Ecto neural progenitor cell (in vitro differentiated cells): ENCODE measurements around the gene SMIM35.
A peak's percentile ranks its signal among the peaks of the same experiment; 100 is the strongest.

Experiments used
- DNase-seq: peaks from one replicate; pipeline ENCODE4 v3.0.0-alpha.2; 2018; ENCODE audit warnings: low spot score

Gene SMIM35

DNA sequence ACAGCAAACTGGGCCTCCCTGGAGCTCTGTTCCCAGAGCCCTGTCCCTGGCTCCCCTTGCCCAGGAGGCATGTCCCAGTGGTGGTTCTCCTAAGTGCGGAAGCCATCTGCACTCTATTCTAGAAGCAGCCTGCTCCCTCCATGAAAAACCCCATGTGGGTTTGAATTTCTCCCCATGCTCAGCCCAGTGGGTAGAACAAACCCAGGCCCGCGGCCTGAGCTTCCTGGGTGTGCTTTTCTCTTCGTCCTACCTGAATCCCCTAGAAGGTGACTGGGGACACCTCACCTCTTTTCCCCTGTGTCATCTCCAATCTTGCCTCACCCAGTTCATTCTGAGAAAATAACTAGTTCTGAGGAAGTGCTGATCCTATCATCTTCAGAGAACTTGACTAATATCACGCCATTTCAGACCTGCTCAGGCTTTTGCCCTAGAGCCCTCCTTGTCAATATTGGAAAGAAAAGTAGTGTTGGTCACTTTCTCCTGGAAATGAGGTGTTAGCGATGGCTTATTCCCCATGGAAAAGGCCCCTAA lies 84.7 kb downstream of the SMIM35 start:
- no peak for DNase-seq

DNA sequence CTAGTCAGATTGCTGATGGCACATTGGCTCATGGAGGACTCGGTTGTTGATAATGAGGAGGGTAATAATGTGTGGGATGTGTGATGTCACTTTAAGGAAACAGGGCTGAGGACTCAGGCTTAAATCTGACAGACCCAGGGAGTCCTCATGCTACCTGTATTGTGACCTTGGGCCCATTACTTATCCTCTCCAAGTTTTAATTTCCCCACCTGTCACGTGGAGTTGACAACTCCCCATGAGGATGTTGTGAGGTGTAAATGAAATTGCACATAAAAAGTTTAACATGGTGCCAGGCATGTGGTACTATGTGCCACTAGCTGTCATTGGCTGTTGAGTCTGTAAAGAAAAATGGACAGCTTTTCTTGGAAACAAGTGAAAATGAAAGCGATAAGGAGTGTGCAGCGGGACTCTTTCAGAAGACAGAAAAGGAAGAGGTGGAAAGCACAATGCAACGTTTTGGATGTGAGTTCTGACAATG lies 85.2 kb downstream of the SMIM35 start:
- DNase-seq: no peak

DNA sequence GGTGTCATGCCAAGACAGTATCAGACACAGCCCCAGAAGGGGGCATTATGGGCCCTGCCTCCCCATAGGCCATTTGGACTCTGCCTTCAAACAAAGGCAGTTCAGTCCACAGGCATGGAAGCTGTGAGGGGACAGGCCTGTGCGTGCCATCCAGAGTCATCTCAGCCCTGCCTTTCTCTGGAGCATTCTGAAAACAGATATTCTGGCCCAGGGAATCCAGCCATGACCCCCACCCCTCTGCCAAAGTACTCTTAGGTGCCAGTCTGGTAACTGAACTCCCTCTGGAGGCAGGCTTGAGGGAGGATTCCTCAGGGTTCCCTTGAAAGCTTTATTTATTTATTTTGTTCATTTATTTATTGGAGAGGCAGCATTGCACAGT lies 85.9 kb downstream of the SMIM35 start:
- no peak for DNase-seq

DNA sequence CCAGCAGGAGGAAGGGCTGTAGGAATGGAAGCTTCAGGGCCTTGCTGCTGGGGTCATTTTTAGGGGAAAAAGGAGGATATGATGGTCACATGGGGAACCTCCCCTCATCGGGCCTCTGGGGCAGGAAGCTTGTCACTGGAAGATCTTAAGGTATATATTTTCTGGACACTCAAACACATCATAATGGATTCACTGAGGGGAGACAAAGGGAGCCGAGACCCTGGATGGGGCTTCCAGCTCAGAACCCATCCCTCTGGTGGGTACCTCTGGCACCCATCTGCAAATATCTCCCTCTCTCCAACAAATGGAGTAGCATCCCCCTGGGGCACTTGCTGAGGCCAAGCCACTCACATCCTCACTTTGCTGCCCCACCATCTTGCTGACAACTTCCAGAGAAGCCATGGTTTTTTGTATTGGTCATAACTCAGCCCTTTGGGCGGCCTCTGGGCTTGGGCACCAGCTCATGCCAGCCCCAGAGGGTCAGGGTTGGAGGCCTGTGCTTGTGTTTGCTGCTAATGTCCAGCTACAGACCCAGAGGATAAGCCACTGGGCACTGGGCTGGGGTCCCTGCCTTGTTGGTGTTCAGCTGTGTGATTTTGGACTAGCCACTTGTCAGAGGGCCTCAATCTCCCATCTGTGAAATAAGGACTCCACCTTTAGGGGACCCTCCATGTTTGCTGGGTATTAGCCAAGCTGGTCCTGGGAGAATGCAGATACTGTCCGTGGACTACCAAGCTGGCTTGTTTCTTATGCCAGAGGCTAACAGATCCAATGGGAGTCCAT lies 86.5 kb downstream of the SMIM35 start:
- no peak for DNase-seq

DNA sequence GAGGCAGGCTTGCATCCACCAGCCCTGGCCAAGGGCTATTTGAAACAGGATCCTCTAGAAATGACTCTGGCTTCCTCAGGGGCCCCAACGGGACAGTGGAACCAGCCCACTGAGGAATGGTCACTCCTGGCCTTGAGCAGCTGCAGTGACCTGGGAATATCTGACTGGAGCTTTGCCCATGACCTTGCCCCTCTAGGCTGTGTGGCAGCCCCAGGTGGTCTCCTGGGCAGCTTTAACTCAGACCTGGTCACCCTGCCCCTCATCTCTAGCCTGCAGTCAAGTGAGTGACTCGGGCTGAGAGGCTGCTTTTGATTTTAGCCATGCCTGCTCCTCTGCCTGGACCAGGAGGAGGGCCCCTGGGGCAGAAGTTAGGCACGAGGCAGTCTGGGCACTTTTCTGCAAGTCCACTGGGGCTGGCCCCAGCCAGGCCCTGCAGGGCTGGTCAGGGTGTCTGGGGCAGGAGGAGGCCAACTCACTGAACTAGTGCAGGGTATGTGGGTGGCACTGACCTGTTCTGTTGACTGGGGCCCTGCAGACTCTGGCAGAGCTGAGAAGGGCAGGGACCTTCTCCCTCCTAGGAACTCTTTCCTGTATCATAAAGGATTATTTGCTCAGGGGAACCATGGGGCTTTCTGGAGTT lies 87.3 kb downstream of the SMIM35 start:
- DNase-seq: no peak

DNA sequence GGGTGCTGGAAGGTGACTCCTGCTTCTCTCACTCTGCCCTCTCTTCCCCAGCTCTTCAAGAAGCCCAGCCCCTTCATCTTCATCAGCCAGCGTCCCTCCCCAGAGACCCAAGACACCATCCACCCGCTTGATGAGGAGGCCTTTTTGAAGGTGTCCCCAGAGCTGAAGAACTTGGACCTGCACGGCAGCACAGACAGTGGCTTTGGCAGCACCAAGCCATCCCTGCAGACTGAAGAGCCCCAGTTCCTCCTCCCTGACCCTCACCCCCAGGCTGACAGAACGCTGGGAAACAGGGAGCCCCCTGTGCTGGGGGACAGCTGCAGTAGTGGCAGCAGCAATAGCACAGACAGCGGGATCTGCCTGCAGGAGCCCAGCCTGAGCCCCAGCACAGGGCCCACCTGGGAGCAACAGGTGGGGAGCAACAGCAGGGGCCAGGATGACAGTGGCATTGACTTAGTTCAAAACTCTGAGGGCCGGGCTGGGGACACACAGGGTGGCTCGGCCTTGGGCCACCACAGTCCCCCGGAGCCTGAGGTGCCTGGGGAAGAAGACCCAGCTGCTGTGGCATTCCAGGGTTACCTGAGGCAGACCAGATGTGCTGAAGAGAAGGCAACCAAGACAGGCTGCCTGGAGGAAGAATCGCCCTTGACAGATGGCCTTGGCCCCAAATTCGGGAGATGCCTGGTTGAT lies 88.0 kb downstream of the SMIM35 start:
- no peak for DNase-seq

DNA sequence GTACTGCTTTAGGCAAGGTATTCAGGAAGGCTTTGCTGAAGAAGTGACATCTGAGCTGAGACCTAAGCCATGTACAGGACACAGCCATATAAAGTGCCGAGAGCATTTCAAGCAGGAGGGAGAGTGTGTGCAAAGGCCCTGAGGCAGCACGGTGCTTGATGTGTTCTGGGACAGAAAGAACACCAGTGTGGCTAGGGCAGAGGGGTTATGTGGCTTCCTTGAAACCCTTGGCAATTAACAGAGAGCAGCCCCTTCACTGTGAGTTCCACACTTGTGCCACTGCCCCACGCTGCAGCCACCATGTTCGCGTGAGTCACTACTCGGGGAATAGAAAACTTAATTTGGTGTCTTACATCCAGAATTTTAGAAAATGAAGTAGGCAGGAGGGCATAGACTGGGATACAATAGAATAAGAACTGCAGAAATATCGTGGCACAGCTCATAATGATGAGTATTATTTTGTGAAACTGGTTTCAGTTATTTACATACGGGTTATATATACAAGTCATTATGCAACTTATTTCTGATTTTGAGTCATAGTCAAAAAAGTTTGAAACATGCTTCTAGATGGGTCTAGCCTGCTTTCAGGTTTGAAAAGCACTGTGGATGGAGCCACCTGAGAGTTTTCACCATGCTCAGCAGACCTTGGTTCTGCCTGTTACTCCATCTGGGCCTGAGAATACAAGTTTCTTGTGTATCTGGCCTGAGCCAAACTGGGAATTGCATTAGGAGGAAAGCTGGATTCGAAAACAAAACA lies 88.8 kb downstream of the SMIM35 start:
- no peak for DNase-seq

DNA sequence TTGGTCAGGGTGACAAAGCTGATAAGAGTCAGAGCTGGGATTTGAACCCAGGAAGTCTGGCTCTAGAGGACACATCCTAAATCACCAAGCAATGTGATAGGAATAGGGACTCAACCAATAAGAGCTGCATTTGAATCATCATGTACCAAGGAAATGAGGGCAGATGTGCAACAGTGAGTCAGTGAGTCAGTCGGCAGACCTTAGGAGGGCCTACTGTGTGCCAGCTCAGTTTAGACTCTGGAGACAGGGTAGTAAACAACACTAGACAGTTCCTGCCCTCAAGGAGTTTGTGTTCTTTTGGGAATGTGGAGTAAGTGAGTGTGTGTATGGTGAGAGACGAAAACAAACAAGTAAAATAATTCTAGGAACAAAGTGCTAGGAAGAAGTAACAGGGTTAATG lies 89.4 kb downstream of the SMIM35 start:
- DNase-seq: no peak

DNA sequence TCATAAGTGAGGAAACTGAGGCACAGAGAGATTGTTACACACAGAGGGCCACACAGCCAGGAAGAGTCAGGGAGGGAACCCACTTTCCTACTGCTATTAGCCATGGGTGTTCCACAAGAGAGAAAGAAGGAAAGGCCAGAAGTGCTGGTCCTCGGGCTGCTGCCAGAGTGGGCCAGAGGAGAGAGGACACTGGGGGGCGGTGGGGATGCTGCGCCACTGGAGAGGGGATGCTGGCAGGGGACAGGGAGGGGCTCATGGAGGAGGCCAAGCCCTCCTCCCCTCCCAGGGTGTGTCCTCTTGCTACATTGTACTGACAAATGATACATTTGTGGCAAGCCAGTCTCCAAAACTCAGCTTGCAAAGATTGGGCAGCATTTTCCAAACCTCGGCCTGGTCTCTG lies 90.7 kb downstream of the SMIM35 start:
- DNase-seq: no peak

DNA sequence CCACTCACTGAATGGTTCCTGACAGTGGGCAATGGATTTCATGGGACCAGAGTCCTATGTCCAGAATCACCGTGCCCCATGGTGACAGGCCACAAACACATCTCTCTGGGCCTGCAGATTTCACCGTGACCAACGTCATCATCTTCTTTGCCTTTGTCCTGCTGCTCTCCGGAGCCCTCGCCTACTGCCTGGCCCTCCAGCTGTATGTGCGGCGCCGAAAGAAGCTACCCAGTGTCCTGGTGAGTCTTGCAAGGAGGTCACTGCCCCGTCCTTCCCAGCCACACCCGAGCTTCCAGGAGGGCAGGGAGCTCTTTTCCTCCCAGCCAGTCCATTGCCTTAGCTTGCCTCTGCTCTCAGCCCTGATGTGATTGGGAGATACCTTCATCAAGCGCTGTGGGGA lies 91.3 kb downstream of the SMIM35 start:
- no peak for DNase-seq

DNA sequence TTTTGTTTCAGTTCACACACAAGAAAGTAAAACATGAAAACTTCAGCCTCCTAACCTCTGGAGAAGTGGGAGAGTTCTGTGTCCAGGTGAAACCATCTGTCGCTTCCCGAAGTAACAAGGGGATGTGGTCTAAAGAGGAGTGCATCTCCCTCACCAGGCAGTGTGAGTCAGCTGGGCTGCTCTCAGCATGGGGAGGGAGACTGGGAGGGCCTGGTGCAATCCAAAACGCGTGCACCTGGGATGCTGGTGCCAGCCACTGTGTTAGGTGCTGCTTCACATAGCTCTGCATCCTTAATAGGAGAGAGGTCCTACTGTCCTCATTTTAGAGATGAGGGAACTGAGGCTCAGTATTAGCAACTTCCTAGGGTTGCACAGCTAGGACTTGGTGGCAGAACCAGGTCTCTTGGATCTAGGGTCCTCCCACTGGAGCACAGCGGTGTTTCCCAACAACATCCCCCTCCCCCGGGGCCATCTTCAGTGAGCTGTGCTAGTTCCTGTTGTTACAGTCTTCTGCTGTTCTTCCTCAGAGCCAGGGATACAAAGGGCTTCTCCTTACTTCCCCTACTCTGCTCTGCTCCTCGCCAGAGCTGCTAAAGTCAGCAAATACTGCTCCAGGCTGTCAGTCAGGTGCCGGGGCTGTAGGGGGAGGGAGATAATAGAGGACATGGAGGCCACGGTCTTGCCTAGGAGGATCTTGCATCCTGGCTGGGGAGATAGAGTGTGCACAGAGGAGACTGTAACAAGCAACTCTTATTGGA lies 92.6 kb downstream of the SMIM35 start:
- DNase-seq: no peak

DNA sequence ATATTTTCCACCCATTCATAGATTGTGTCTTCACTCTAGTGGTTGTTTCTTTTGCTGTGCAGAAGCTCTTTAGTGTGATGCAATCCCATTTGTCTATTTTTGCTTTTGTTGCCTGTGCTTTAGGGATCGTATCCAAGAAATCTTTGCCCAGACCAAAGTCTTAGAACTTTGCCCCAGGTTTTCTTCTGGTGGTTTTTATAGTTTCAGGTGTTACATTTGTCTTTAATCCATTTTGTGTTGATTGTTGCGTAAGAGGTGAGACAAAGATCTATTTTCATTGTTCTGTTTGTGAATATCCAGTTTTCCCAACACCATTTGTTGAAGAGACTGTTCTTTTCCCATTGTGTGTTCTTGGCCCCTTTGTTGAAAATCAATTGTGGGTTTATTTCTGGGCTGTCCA lies 94.1 kb downstream of the SMIM35 start:
- DNase-seq: no peak

DNA sequence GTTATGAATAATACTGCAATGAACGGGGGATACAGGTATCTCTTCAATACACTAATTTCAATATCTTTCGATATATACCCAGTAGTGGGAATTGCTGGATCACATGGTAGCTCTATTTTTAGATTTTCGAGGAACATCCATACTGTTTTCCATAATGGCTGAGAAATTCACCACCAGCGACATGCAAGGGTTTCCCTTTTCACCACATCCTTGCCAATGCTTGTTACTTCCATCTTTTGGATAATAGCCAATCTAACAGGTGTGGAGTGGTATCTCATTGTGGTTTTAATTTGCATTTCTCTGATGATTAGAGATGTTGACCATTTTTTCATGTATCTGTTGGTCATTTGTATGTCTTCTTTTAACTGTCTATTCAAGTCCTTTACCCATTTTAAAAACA lies 94.6 kb downstream of the SMIM35 start:
- DNase-seq: no peak

DNA sequence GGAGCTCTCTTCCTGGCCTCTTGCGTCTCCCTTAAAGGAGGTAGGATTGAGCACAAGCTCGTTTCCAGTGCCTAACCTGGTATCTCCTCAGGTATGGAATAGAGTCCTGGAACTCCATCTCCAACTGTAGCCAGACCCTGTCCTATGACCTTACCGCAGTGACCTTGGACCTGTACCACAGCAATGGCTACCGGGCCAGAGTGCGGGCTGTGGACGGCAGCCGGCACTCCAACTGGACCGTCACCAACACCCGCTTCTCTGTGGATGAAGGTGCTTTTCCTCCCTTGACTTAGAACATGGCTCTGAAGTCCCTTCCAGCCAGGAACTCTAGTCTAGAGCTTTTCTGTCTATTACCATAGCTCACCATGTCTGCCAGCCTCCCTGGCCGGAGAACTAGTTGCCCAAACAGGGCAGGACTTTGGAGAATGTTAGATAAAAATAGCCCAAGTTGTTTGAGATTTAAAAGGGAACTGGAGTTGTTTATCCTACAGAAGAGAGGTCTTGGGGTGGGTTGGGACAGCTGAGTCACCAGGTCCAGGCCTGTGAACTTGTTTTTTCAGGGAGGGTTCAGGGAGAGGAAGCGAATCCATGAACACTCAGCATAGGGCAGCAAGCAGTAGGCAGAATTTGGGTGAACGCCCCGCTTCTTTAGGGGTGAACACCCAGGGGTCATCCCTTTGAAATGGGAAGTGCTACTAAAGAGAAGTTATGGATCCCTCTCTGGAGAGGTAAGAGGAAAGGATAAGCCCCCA lies 97.2 kb downstream of the SMIM35 start:
- DNase-seq: no peak

DNA sequence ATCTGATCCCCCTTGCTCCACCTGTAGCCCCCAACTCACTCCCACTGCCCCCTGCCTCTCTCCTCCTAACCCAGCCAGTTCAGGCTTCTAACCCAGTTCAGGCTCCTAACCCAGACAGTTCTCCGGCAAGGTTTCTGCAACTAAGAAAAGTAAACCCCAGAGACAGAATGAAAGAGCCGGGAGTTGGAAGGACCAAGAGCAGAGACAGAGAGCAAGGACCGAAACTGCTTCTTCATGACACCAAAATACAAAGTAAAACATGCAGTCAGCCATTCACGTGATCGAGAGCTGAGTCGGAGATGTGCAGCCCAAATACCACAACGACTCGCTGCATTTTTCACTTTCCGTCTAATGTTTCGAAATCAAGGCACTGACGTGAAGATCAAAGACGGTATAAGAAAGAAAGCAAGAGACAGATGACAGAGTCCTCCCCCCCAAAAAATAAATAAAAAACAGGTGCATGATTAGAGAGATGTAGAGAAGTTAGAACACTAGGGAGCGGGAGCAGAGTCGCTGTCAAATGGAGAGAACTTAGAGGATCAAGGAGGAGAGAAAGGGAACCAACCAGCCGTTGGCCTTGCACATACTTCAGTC lies 99.7 kb downstream of the SMIM35 start:
- DNase-seq: no peak

DNA sequence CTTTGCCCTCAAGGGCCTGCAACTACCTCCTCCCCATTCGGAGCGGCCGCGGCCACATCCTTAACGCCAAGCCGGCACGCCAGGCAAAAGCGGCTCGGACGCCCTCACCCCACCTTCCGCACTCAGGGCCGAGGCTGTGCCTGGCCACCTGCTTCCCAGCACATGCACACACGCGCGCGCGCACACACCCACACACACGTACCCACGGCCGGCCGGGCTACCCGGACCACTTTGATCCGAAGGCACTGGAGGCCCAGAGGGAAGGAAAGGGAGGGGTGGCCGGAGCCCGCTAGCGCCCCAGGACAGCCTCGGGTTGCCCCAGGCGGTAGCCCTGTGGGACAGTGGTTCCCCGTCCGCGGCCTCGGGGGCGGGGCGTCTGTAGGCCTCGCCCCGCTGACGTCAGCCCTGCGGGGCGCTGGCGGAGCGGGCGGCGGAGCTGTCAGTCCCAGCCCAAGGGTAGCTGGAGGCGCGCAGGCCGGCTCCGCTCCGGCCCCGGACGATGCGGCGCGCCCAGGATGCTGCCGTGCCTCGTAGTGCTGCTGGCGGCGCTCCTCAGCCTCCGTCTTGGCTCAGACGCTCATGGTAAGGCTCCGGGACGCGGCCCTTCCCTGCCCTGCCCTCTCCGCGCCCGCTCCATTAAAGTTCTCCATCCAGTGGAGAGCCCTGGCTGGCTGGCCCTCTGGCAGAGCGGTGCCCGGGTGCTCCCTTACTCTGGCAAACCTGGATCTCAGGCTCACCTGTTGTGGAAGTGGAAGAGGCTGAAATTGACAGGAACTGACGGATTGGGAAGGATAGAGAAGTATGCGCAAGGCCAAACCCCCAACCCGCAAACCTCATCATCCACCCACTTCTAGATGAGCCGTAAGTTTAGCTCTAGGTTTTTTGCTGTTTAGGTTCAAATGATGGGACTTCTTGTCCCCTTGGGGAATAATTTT lies 100.5 kb downstream of the SMIM35 start, which contains the start of gene IL10RA:
TSS of gene IL10RA (plus strand) at position 442 of the 935 bp plus-strand sequence. CDS start at position 516, 74 bp downstream.
- peak; percentile 89 for DNase-seq

DNA sequence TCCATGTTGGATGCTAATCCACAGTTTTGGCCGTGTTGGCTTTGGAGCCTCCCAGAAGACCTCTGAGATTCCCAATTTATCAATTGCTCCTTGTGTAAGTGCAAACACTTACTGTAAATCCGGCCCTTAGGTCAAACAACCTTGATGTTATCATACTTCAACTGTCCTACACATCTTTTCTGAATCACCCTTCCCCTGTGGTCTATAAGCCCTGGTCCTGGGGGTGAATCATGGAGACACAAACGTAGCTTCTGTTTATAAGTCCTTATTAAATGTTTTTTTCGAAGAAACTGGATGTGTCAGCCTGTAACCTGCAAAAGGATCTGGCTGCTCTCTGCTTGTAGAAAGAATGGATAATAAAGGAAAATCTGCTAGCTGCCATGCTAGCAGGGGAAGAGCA lies 102.3 kb downstream of the SMIM35 start:
- DNase-seq: no peak

DNA sequence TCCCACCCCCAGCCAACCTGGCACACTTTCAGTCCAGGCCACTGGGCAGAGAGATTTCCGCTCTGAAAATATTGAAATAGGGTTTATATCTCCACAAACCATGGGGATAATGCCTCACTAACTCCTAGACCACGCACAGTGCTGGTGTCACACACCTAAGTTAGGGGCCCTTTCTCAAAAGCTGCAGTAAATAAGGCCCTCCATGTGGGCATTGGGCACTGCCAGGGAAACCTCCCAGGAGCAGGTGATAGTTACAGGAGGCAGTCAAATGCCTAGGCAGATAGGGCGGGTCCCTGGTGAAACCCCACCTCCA lies 103.6 kb downstream of the SMIM35 start:
- peak; percentile 33 for DNase-seq

DNA sequence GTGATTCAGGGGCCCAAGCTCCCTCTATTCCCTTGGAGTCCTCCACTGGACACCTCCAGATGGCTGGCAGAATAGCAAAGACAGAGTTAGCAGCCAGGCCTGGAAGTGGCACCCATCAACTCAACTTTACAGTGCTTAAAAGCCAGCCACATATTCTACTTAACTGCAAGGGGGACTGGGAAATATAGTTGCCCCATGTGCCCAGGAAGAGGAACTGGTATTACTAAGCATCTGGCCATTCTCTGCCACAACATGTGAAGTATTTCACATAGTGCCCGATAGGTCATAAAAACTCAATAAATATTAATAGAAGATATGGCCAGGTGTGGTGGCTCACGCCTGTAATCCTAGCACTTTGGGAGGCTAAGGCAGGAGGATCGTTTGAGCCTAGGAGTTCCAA lies 106.0 kb downstream of the SMIM35 start:
- peak; percentile 23 for DNase-seq
